HL-60 (cell line): ENCODE results near the gene FUT8.

ENCODE experiments used
- DNase-seq, 2 experiments: peaks; one replicate each; pipeline ENCODE4 v3.0.0-alpha.2; 2010 to 2020; ENCODE audit warnings: low read depth in 1 of 2, low spot score in 1 of 2
- H3K27ac ChIP-seq: fragments of 250-450 bp; sonication (Bioruptor Pico); replicated peaks from 2 replicates; pipeline ENCODE4 v1.5.1; 2020; ENCODE audit warnings: mild to moderate bottlenecking, moderate library complexity
- H3K27me3 ChIP-seq: fragments of 250-450 bp; sonication (Bioruptor Pico); 2 replicates; pipeline ENCODE4 v1.5.1; 2021; ENCODE audit warnings: mild to moderate bottlenecking, moderate library complexity; ENCODE audit not compliant: insufficient read depth, poor library complexity, severe bottlenecking
- H3K4me3 ChIP-seq: replicated peaks from 2 replicates; pipeline ENCODE4 v1.5.1; 2011; ENCODE audit warnings: mild to moderate bottlenecking, control low read depth, low read length; ENCODE audit not compliant: insufficient read depth
- CTCF ChIP-seq: IDR thresholded peaks from one replicate; pipeline ENCODE4 v1.5.1; 2011; ENCODE audit warnings: low read length, control low read depth, inconsistent platforms; ENCODE audit not compliant: insufficient read depth
- GABPA ChIP-seq: IDR thresholded peaks from 2 replicates; pipeline ENCODE4 v1.6.1; 2012; ENCODE audit warnings: low read depth
- POLR2AphosphoS5 ChIP-seq: IDR thresholded peaks from 2 replicates; pipeline ENCODE4 v1.6.1; 2012; ENCODE audit warnings: low read depth
- REST ChIP-seq: IDR thresholded peaks from 2 replicates; pipeline ENCODE4 v1.6.1; 2012; ENCODE audit warnings: low read depth; ENCODE audit not compliant: insufficient replicate concordance
- SPI1 ChIP-seq: IDR thresholded peaks from 2 replicates; pipeline ENCODE4 v1.6.1; 2012; ENCODE audit warnings: low read depth, mild to moderate bottlenecking, borderline replicate concordance

FUT8 gene

GRCh38 chr14:65415613-65416012, 3.1 kb downstream of the FUT8 start:
- H3K4me3 ChIP-seq = no peak overlapping the region
- no peak for DNase-seq
- no peaks in the 10 kb centered on the region for H3K27me3 ChIP-seq
- TF ChIP-seq SPI1 (no peak), CTCF (no peak), REST (no peak), GABPA (no peak), POLR2AphosphoS5 (no peak)
- no peak overlapping the region for H3K27ac ChIP-seq

- H3K27me3 ChIP-seq = no peaks in the 10 kb centered on the region
- TF ChIP-seq GABPA = no peak
- TF ChIP-seq CTCF = no peak
- TF ChIP-seq SPI1 = no peak
- TF ChIP-seq POLR2AphosphoS5 = no peak
- TF ChIP-seq REST = no peak
- H3K4me3 ChIP-seq = no peak overlapping the region
- no peak for DNase-seq
- H3K27ac ChIP-seq = no peak overlapping the region
Observed at GRCh38 chr14:65419593-65420252, 7.2 kb downstream of the FUT8 start.

- no peak for DNase-seq
- no peak overlapping the region for H3K4me3 ChIP-seq
- no peaks in the 10 kb centered on the region for H3K27me3 ChIP-seq
- TF ChIP-seq GABPA (no peak), CTCF (no peak), POLR2AphosphoS5 (no peak), REST (no peak), SPI1 (no peak)
- no peak overlapping the region for H3K27ac ChIP-seq
Observed at GRCh38 chr14:65421201-65421981, 8.9 kb downstream of the FUT8 start.
